ENCODE results near the gene DYNC2H1. TPM values are rescaled to one million over a fixed set of nuclear protein-coding genes. Genes with fewer than 3 reads are reported as not detected.

DYNC2H1 gene
- total and polyA plus RNA-seq, 8 donors = 12.8 to 41.2 (median 31.1) TPM

GRCh38 chr11:103465555-103466140 lies 356.4 kb downstream of the DYNC2H1 start:
- H3K27me3 ChIP-seq = no peaks in the 10 kb centered on the region
- TF ChIP-seq, protein P1, sequence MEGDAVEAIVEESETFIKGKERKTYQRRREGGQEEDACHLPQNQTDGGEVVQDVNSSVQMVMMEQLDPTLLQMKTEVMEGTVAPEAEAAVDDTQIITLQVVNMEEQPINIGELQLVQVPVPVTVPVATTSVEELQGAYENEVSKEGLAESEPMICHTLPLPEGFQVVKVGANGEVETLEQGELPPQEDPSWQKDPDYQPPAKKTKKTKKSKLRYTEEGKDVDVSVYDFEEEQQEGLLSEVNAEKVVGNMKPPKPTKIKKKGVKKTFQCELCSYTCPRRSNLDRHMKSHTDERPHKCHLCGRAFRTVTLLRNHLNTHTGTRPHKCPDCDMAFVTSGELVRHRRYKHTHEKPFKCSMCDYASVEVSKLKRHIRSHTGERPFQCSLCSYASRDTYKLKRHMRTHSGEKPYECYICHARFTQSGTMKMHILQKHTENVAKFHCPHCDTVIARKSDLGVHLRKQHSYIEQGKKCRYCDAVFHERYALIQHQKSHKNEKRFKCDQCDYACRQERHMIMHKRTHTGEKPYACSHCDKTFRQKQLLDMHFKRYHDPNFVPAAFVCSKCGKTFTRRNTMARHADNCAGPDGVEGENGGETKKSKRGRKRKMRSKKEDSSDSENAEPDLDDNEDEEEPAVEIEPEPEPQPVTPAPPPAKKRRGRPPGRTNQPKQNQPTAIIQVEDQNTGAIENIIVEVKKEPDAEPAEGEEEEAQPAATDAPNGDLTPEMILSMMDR (IDR thresholded peaks at IDR 0.05) = no peak

GRCh38 chr11:103471546-103471945 lies 362.3 kb downstream of the DYNC2H1 start:
- DNase-seq (no peak), ATAC-seq (no peak)
- H3K27ac ChIP-seq = no peak overlapping the region
- H3K4me1 ChIP-seq = no peaks in the 10 kb centered on the region
- TF ChIP-seq, protein P1 (IDR thresholded peaks at IDR 0.05) = no peak
- intact Hi-C loops (cut with DNase I) = no loop called here
- no peaks in the 10 kb centered on the region for H3K9me3 ChIP-seq
- no peak overlapping the region for H3K4me3 ChIP-seq
- no peaks in the 10 kb centered on the region for H3K27me3 ChIP-seq
- H3K36me3 ChIP-seq = no peaks in the 10 kb centered on the region

More at GRCh38 chr11:103465555-103466140, 356.4 kb downstream of the DYNC2H1 start:
- DNase-seq = no peak
- intact Hi-C loops (cut with DNase I) = no loop called here
- H3K9me3 ChIP-seq = no peaks in the 10 kb centered on the region
- no peaks in the 10 kb centered on the region for H3K36me3 ChIP-seq
- H3K4me3 ChIP-seq = no peak overlapping the region
- no peaks in the 10 kb centered on the region for H3K4me1 ChIP-seq
- ATAC-seq = no peak
- H3K27ac ChIP-seq = no peak overlapping the region

DNA sequence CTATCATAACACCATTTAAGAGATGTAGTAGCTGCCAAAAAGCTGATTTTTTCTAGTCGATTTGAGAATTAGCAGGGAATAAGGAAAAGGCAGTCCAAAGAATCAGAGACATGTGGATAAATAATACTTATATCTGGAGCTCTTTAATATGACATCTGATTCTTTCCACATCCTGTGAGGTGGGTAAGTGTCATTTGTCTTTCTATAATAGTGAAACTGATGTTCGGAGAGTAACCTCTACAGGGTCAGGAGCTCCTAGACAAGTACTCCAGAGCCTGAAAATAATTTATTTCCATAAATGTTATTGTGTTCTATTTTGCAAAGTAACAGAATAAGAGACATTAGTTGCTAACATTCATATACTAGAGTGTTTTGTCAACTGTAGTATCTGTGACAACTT lies 367.6 kb downstream of the DYNC2H1 start:
- H3K4me1 ChIP-seq = no peaks in the 10 kb centered on the region
- H3K27ac ChIP-seq = no peak overlapping the region
- DNase-seq (no peak), ATAC-seq (no peak)
- no peak overlapping the region for H3K4me3 ChIP-seq
- no peaks in the 10 kb centered on the region for H3K9me3 ChIP-seq
- TF ChIP-seq, protein P1 (IDR thresholded peaks at IDR 0.05) = no peak
- H3K36me3 ChIP-seq = no peaks in the 10 kb centered on the region
- intact Hi-C loops (cut with DNase I) = no loop called here
- no peaks in the 10 kb centered on the region for H3K27me3 ChIP-seq

DNA sequence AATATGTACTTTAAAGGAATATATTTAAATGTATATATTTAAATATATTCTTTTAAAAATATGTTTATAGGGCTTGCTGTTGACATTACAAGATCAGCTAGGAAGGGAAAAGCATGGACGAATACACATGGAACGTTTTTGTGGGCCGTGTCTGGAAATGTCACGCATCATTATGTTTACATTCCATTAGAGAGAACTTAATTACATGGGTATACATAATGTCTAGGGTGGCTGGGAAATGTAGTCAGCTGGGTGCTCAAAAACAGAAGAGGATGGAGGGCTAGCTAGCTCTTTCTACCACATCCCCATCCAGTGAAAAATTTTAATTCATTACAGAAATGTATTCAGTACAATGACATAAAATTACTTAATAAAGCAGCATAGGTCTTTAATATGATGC lies 371.2 kb downstream of the DYNC2H1 start:
- TF ChIP-seq, protein P1 (IDR thresholded peaks at IDR 0.05) = no peak
- H3K27me3 ChIP-seq = no peaks in the 10 kb centered on the region
- DNase-seq = no peak
- H3K4me1 ChIP-seq = no peaks in the 10 kb centered on the region
- H3K9me3 ChIP-seq = no peaks in the 10 kb centered on the region
- ATAC-seq = no peak
- intact Hi-C loops (cut with DNase I) = no loop called here
- H3K27ac ChIP-seq = no peak overlapping the region
- no peaks in the 10 kb centered on the region for H3K36me3 ChIP-seq
- H3K4me3 ChIP-seq = no peak overlapping the region

DNA sequence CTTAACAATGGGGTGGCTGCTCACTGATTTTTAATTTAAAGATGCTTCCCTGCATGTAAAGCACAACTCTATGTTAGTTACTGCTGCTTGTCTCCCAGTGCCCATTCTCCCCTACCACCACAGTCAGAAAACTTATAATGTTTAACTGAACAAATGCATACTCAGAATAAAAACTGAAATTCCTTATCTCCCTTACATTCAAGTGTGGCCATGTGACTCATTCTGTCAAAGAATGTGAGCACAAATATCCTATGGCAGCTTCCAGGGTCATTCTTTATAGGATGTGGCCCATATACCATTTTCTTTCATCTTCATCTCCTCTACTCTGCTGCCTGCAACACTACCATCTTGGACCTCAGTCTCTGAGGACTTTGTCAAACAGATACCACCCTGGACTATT lies 374.8 kb downstream of the DYNC2H1 start:
- DNase-seq = no peak
- Histone ChIP-seq H3K27ac (no peak overlapping the region), H3K4me3 (no peak overlapping the region), H3K4me1 (no peaks in the 10 kb centered on the region), H3K9me3 (no peaks in the 10 kb centered on the region), H3K27me3 (no peaks in the 10 kb centered on the region), H3K36me3 (no peaks in the 10 kb centered on the region)
- TF ChIP-seq, protein P1 (IDR thresholded peaks at IDR 0.05) = no peak
- intact Hi-C loops (cut with DNase I) = no loop called here
- no peak for ATAC-seq

Data from left lung (tissue), 10 donors.